Measurements from ENCODE around the gene BRCA2. TPM values are rescaled to one million over a fixed set of nuclear protein-coding genes. Genes with fewer than 3 reads are reported as not detected.

BRCA2 gene
- total RNA-seq, 4 donors from 2014 or later, result 0.19 to 1.0 (median 0.72) TPM

- Histone ChIP-seq H3K4me3 (no peak overlapping the region), H3K27ac (no peak overlapping the region), H3K27me3 (no peaks in the 10 kb centered on the region), H3K36me3 (no peaks in the 10 kb centered on the region), H3K4me1 (no peaks in the 10 kb centered on the region), H3K9me3 (no peaks in the 10 kb centered on the region)
- TF ChIP-seq POLR2AphosphoS5 (IDR thresholded peaks at IDR 0.05), result no peak
- TF ChIP-seq CTCF (IDR thresholded peaks at IDR 0.05), result no peak
- no peak for ATAC-seq
- 80 to 89% methylated on average over 2 of the region's 2 CpGs for WGBS, 2 donors (ENCODE audit: low coverage in 1 of 2)
Observed at GRCh38 chr13:32302461-32302860, 12.8 kb upstream of the BRCA2 start.

GRCh38 chr13:32305646-32306045 is 9.7 kb upstream of the BRCA2 start:
- Histone ChIP-seq H3K9me3 (no peaks in the 10 kb centered on the region), H3K27ac (no peak overlapping the region), H3K36me3 (no peaks in the 10 kb centered on the region), H3K27me3 (no peaks in the 10 kb centered on the region), H3K4me3 (no peak overlapping the region), H3K4me1 (peaks cover 0 to 12% (median 0%) of the 10 kb centered on the region in 3 donors)
- TF ChIP-seq CTCF (IDR thresholded peaks at IDR 0.05) (no peak), POLR2A (IDR thresholded peaks at IDR 0.05) (no peak), EP300 (IDR thresholded peaks at IDR 0.05) (no peak), POLR2AphosphoS5 (IDR thresholded peaks at IDR 0.05) (no peak)
- no peak for ATAC-seq

- Histone ChIP-seq H3K27ac (peak overlapping the region; percentile 57 to 75 (median 68)), H3K36me3 (no peaks in the 10 kb centered on the region), H3K27me3 (no peaks in the 10 kb centered on the region), H3K9me3 (no peaks in the 10 kb centered on the region), H3K4me3 (peak overlapping the region; percentile 22 to 36), H3K4me1 (peaks cover 0 to 12% (median 0%) of the 10 kb centered on the region in 3 donors)
- 10 to 16% methylated on average over 10 of the region's 10 CpGs for WGBS, 2 donors (ENCODE audit: low coverage in 1 of 2)
- peak; percentile 84 for ATAC-seq
- TF ChIP-seq POLR2AphosphoS5 (IDR thresholded peaks at IDR 0.05), result no peak
- no peak for TF ChIP-seq EP300 (IDR thresholded peaks at IDR 0.05)
- TF ChIP-seq POLR2A (IDR thresholded peaks at IDR 0.05), result no peak
- TF ChIP-seq CTCF (IDR thresholded peaks at IDR 0.05), result no peak
Observed at GRCh38 chr13:32309312-32310133, 5.8 kb upstream of the BRCA2 start.

- Histone ChIP-seq H3K4me3 (peak overlapping the region; percentile 22 to 36), H3K27me3 (no peaks in the 10 kb centered on the region), H3K27ac (peak overlapping the region; percentile 57 to 75 (median 68)), H3K36me3 (no peaks in the 10 kb centered on the region), H3K9me3 (no peaks in the 10 kb centered on the region), H3K4me1 (peaks cover 0 to 18% (median 0%) of the 10 kb centered on the region in 3 donors)
- WGBS, 2 donors (ENCODE audit: low coverage in 1 of 2), result 28 to 41% methylated on average over 11 to 12 of the region's 12 CpGs
- TF ChIP-seq EP300 (IDR thresholded peaks at IDR 0.05), result no peak
- peak; percentile 77 to 95 (median 85) for TF ChIP-seq CTCF (IDR thresholded peaks at IDR 0.05)
- peak; percentile 84 for ATAC-seq
Observed at GRCh38 chr13:32310134-32310706, 5.1 kb upstream of the BRCA2 start.

All from gastroesophageal sphincter (tissue), 4 donors.